Activated naive CD4-positive, alpha-beta T cell treated with anti-CD3 and anti-CD28 coated beads, Interleukin-2, amount 10 ng/mL, durations not matched to agents 7 days and 5 days (primary cell): ENCODE measurements around the gene CALD1.

Experiments used
- CTCF ChIA-PET: fragments of 350-600 bp; sonication (Branson Sonifier 250); formaldehyde crosslinking; loops from one replicate; lab custom pipeline; 2021; ENCODE audit warnings: antibody characterized with exemption; lab: Charles Lee
- DNase-seq: peaks from one replicate; pipeline ENCODE4 v3.0.0-alpha.2; 2020
- H3K27ac Mint-ChIP-seq: one replicate; pipeline ENCODE4 v1.8.0; 2021; ENCODE audit warnings: mild to moderate bottlenecking, moderate library complexity, mixed read lengths
- H3K27me3 Mint-ChIP-seq: one replicate; pipeline ENCODE4 v1.8.0; 2021; ENCODE audit warnings: mild to moderate bottlenecking, mixed read lengths
- H3K36me3 Mint-ChIP-seq: one replicate; pipeline ENCODE4 v1.8.0; 2021; ENCODE audit warnings: mixed read lengths
- H3K4me1 Mint-ChIP-seq: one replicate; pipeline ENCODE4 v1.8.0; 2021; ENCODE audit warnings: mixed read lengths
- H3K4me3 Mint-ChIP-seq: one replicate; pipeline ENCODE4 v1.8.0; 2021; ENCODE audit warnings: mild to moderate bottlenecking, moderate library complexity, mixed read lengths
- H3K9me3 Mint-ChIP-seq: one replicate; pipeline ENCODE4 v1.8.0; 2021; ENCODE audit warnings: mixed read lengths

CALD1 gene

GRCh38 chr7:134997214-134997885, 217.9 kb downstream of the CALD1 start:
- CTCF ChIA-PET = no interaction called here
- Mint-ChIP-seq H3K36me3 (peaks cover 31% of the 10 kb centered on the region), H3K4me1 (peaks cover 32% of the 10 kb centered on the region), H3K27ac (no peak overlapping the region), H3K9me3 (no peaks in the 10 kb centered on the region), H3K27me3 (no peaks in the 10 kb centered on the region), H3K4me3 (no peak overlapping the region)
- no peak for DNase-seq

DNA sequence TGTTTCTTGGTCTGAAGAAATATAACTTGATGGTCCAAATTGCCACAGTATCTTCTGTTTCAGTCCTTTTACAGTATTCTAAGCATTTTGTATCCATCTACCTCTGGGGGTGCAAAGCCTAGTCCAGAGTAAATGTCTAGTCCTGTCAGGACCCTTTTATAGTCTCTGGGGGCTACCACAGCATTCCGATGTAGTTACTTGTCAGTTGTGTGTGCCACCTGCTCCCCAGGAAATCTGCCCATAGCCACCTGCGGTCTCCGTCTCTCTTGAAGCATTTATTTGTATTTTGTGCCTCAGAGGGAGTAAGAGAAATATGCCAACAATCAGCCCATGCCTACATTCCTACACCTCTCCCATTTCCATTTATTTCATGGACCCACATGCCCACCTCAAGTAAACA, 219.7 kb downstream of the CALD1 start:
- CTCF ChIA-PET = no interaction called here
- Mint-ChIP-seq H3K4me1 (peaks cover 19% of the 10 kb centered on the region), H3K9me3 (no peaks in the 10 kb centered on the region), H3K27ac (no peak overlapping the region), H3K27me3 (no peaks in the 10 kb centered on the region), H3K36me3 (peaks cover 24% of the 10 kb centered on the region), H3K4me3 (no peak overlapping the region)
- no peak for DNase-seq

DNA sequence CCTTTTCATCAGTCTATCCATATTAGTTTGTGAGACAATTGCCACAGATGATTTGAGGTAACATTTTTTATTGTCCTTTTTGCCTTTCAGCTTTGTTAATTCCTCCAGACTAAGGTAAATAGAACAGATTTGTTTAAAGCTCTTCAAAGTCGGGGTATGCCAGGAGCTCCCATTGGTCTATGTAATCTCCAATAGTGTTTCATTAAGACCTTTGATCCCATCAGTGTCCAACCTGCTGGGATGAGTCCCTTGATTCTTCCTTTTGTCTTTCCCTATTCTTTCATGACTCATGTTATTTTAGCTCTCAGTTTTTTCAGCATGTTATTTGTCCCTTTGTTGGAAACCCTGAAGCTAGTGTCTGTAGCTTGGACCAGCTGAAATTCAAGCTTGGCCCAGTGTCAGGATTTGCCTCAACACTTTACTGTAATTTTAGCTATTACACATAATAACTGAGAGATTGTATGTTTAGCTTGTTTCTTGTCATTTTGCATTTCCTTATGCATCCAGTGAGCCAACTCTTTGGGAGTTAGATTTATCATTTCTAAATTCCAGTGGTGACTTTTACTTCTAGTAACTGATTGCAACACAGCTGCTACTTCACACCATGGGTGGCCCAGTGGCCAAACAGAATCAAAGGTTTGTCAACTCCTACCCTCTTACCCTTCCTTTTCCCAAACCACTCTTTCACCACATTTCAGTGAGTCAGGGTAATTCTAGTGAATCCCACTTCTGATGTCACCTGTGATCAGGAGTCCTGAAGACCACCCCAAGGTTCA, 222.1 kb downstream of the CALD1 start:
- CTCF ChIA-PET = interaction anchor here (0.7 to 1.7 kb wide), 2 partner anchors 16 to 243 kb away, joined by 3 to 6 read pairs; partner anchors contain the start of gene AGBL3
- Mint-ChIP-seq H3K27me3 (no peaks in the 10 kb centered on the region), H3K9me3 (no peaks in the 10 kb centered on the region), H3K36me3 (peaks cover 8% of the 10 kb centered on the region), H3K4me1 (no peaks in the 10 kb centered on the region), H3K27ac (no peak overlapping the region), H3K4me3 (no peak overlapping the region)
- DNase-seq = no peak

GRCh38 chr7:135012229-135012628, 232.8 kb downstream of the CALD1 start:
- H3K27me3 Mint-ChIP-seq = no peaks in the 10 kb centered on the region
- no peak for DNase-seq
- no peak overlapping the region for H3K4me3 Mint-ChIP-seq
- H3K4me1 Mint-ChIP-seq = no peaks in the 10 kb centered on the region
- H3K36me3 Mint-ChIP-seq = no peaks in the 10 kb centered on the region
- CTCF ChIA-PET = no interaction called here
- H3K27ac Mint-ChIP-seq = no peak overlapping the region
- no peaks in the 10 kb centered on the region for H3K9me3 Mint-ChIP-seq
